Muscle layer of duodenum (tissue), 2 donors: ENCODE measurements around the gene HDAC4.

Experiments
- H3K27ac ChIP-seq: one replicate; pipeline ENCODE4 v1.7.0; 2013; ENCODE audit warnings: mild to moderate bottlenecking, low read length
- H3K27me3 ChIP-seq: one replicate; pipeline ENCODE4 v1.7.0; 2013; ENCODE audit warnings: low read depth, mild to moderate bottlenecking, control low read depth, low read length
- H3K36me3 ChIP-seq, 2 donors: one replicate each; pipeline ENCODE4 v1.7.0; 2013; ENCODE audit warnings: low read length in 2 of 2, control low read depth in 1 of 2, mild to moderate bottlenecking in 1 of 2; ENCODE audit not compliant: insufficient read depth in 2 of 2, control insufficient read depth in 1 of 2
- H3K4me1 ChIP-seq, 2 donors: one replicate each; pipeline ENCODE4 v1.7.0; 2013; ENCODE audit warnings: low read length in 2 of 2, mild to moderate bottlenecking in 2 of 2, control low read depth in 1 of 2, moderate library complexity in 1 of 2; ENCODE audit not compliant: insufficient read depth in 2 of 2, control insufficient read depth in 1 of 2
- H3K4me3 ChIP-seq, 2 donors: one replicate each; pipeline ENCODE4 v1.7.0; 2013; ENCODE audit warnings: low read length in 2 of 2, low read depth in 1 of 2, mild to moderate bottlenecking in 1 of 2
- H3K9me3 ChIP-seq, 2 donors: one replicate each; pipeline ENCODE4 v1.7.0; 2013; ENCODE audit warnings: low read length in 2 of 2, control low read depth in 1 of 2, mild to moderate bottlenecking in 1 of 2; ENCODE audit not compliant: control insufficient read depth in 1 of 2
- donor health status: healthy.

The HDAC4 gene

DNA sequence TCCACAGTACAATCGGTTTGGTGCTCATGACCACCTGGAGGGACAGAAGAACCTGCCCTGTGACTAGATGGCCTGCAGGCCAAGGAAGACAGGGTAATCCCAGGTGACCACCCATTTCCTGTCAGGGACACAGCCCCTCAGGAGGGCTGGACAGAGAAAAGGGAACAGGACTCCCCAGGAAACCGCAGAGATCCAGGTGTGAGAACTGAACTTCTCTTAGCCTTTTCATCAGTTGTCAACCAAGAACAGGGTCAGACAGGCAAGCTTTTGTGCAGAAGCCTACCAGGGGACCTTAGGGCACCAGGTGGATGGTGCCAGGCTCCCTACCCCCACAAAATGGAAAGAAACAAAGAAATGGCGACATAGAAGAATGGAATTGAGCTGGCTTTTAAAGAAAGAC, 132.3 kb downstream of the HDAC4 start:
- Histone ChIP-seq H3K27me3 (no peaks in the 10 kb centered on the region), H3K4me1 (peaks cover 44 to 90% of the 10 kb centered on the region in 2 donors), H3K4me3 (no peak overlapping the region), H3K36me3 (peaks cover 0 to 4% of the 10 kb centered on the region in 2 donors), H3K27ac (peak overlapping the region; percentile 64), H3K9me3 (no peaks in the 10 kb centered on the region)

DNA sequence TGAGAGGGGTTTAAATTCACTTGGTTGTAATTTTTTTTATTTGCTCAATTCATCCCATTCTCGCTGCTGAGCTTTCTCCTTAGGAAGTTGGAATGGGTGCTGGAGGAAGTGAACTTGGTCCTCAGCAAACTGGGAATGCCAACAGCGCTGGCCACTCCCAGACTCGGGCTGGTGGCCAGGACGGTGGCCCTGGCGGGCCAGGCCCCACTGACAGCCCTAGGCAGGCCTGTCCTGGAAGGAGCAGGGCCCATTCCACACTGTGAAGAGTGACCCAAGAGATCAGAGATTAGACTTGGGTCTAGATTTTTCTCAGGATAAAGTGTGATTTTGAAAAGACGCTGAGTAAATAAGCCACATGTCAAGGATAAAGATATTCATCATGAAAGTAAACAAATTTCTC, 132.7 kb downstream of the HDAC4 start:
- peak overlapping the region; percentile 64 for H3K27ac ChIP-seq
- H3K9me3 ChIP-seq, result no peaks in the 10 kb centered on the region
- peaks cover 0 to 4% of the 10 kb centered on the region in 2 donors for H3K36me3 ChIP-seq
- H3K4me1 ChIP-seq, result peaks cover 42 to 89% of the 10 kb centered on the region in 2 donors
- no peaks in the 10 kb centered on the region for H3K27me3 ChIP-seq
- peak overlapping the region in 1 of 2 donors; percentile 42 for H3K4me3 ChIP-seq

DNA sequence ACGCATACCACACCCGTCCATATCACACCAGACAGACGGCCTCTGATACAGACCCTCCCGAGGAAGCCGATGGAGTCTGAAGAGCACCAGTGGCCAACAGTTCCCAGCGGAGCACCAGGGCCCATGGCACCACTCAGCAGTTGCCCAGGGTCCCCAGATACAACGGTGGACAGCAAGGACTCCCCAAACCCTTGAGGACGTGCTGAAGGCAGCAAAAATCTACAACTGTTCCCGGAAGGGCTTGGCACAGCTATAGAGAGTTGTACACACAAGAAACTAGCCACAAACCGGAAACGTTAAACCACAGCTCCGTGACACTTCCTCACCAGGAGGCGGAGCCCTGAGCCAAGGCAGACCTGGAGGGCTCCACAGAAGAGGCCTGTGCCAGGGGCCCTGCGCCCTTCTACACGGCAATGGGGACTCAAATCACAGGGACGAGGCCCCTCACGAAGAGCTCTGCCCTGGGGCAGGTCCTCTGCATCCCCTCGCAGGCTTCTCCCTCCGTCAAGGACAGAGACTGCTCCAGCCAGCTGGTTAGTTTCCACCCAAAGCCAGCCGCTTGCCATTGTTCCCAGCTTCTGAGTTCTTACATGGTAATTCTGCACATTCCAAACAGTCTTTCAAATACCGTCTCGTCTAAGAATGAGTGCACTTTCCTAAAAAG, 133.4 kb downstream of the HDAC4 start:
- Histone ChIP-seq H3K36me3 (peaks cover 0 to 4% of the 10 kb centered on the region in 2 donors), H3K9me3 (no peaks in the 10 kb centered on the region), H3K27ac (peak overlapping the region; percentile 64), H3K4me3 (peak overlapping the region; percentile 2 to 42), H3K4me1 (peaks cover 42 to 83% of the 10 kb centered on the region in 2 donors), H3K27me3 (no peaks in the 10 kb centered on the region)

DNA sequence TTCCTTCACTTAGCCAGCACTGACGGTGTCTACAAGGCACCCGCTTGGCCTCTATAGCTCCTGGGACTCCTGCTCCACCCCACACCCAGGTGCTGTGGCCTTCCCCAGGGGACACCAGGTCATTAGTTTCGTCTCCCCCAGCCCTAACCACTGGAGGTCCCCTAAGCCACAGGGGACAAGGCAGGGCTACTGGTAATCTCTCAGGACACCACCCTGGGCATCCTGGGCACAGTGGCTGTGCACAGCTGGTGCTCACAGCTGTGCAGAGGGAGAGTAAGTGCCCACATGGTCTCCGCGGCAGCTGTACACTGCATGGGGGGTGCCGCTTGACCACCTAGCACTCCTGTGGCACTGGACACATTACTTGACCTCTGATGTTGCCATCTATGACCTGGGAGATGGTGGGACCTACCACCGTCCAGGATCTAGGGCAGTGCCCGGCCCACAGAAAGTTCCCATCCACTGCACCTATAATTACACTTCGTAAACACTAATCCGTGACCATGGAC, 134.0 kb downstream of the HDAC4 start:
- peaks cover 42 to 77% of the 10 kb centered on the region in 2 donors for H3K4me1 ChIP-seq
- H3K4me3 ChIP-seq, result peak overlapping the region; percentile 2 to 42
- no peaks in the 10 kb centered on the region for H3K9me3 ChIP-seq
- peaks cover 0 to 4% of the 10 kb centered on the region in 2 donors for H3K36me3 ChIP-seq
- peak overlapping the region; percentile 64 for H3K27ac ChIP-seq
- H3K27me3 ChIP-seq, result no peaks in the 10 kb centered on the region

DNA sequence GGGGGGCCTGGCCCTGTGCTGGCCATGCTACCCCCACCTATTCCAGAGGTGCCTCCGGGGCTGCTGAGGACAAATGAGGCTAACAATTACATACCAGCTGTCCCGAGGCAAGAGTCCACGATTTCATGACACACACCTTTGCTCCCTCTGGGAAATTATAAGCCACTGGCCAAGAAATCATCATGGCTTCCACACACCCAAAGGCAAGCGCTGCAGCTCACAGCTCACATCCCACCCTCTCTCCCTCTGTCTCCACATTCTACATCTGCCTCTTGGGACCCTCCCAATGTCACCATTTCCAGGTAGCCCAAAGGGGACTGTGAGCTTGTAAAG, 134.4 kb downstream of the HDAC4 start:
- Histone ChIP-seq H3K27ac (peak overlapping the region; percentile 64), H3K9me3 (no peaks in the 10 kb centered on the region), H3K4me3 (no peak overlapping the region), H3K36me3 (peaks cover 0 to 2% of the 10 kb centered on the region in 2 donors), H3K4me1 (peaks cover 42 to 75% of the 10 kb centered on the region in 2 donors), H3K27me3 (no peaks in the 10 kb centered on the region)

DNA sequence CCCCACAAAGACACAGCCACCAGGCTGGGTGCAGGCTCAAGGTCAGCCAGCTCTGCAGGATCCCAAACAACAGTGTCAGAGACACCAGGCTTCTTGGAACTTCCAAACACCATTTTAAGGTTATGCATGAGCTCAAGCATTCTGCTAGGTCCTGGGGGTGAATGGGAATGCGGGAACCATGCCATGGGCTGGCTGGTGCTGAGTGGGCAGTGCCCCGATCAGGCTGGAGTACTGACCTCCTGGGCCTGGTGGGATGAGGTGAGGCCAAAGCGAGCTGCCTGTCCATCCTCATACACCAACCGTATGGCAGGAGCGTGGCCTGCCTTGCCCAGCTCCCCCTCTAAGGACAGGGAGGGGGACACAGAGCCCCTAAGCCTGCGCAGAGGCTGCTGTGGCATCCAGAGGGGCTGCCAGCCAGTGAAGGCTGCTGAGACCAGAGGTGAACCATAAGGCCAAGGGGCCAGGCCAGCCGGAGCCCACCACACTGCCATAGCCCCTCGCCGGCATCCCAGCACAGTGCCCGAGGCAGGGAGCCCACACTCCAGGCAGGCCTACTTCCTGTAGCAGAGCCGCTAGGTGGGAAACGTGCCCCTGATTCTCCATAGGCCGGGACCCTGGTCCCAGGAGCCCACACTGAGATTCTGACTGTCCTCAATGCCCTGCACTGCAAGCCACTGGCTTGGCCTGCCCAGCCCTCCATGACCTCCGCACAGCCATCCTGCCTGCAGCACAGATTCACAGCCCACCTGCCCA, 135.0 kb downstream of the HDAC4 start:
- Histone ChIP-seq H3K4me3 (peak overlapping the region in 1 of 2 donors; percentile 32), H3K27ac (peak overlapping the region; percentile 62), H3K27me3 (no peaks in the 10 kb centered on the region), H3K4me1 (peaks cover 42 to 76% of the 10 kb centered on the region in 2 donors), H3K9me3 (no peaks in the 10 kb centered on the region), H3K36me3 (no peaks in the 10 kb centered on the region)

DNA sequence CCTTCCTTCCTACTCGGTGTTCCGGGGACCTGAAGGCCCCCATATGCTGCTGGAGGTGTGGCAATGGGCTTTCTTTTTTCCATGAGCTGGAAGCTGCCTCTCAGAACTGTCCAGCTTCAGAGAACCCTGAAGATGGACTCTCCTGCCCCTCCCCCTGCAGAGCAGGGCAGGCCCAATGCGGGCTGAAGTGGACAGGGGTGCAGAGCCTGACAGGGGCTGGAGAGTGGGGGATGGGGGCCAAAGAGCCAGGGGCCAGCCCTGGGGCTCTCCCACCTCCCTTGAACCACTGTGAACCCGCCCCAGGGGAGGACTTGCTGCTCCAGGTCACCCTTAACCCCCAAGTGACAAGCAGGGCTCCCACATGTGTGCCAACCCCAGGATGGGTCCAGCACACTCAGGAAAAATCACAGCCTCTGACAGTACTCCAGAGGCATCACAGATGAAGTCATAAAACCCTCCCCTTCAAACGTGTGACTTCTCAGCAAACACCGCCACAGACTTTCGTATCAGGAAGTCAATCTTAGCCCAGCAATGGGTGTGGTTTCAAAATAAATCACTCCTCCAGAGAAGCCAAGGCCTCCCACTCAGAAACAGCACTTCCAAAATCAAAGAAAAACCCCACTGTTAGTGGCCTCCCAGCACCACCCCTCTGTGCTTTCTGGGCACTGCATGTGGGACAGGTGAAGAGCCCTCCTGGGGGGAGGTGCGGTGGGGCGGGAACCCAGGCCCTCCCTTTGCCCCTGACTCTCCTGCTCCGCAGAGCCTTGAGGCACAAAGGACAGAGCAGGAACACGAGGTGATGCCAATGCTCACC, 135.8 kb downstream of the HDAC4 start:
- Histone ChIP-seq H3K4me1 (peaks cover 42 to 81% of the 10 kb centered on the region in 2 donors), H3K27ac (peak overlapping the region; percentile 62), H3K9me3 (no peaks in the 10 kb centered on the region), H3K36me3 (no peaks in the 10 kb centered on the region), H3K27me3 (no peaks in the 10 kb centered on the region), H3K4me3 (peak overlapping the region in 1 of 2 donors; percentile 32)

DNA sequence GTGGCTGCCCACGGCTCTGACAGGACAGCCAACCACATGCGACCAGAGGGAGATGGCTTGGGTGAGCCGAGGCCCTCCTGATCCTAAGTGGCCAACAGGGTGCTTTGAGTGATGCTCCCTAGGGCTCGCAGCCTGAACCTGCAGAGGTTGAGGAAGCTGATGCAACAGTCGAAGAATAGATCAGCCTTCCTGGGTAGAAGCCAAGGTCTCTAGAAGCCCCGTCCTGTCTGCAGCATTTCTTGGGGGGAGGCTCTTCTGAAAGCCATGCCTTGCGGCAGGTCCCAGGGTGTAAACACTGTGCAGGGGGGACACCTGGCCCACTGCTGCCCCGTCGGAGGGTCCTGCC, 136.4 kb downstream of the HDAC4 start:
- H3K4me1 ChIP-seq, result peaks cover 47 to 82% of the 10 kb centered on the region in 2 donors
- H3K36me3 ChIP-seq, result no peaks in the 10 kb centered on the region
- peak overlapping the region; percentile 62 for H3K27ac ChIP-seq
- H3K4me3 ChIP-seq, result peak overlapping the region in 1 of 2 donors; percentile 32
- H3K9me3 ChIP-seq, result no peaks in the 10 kb centered on the region
- no peaks in the 10 kb centered on the region for H3K27me3 ChIP-seq

DNA sequence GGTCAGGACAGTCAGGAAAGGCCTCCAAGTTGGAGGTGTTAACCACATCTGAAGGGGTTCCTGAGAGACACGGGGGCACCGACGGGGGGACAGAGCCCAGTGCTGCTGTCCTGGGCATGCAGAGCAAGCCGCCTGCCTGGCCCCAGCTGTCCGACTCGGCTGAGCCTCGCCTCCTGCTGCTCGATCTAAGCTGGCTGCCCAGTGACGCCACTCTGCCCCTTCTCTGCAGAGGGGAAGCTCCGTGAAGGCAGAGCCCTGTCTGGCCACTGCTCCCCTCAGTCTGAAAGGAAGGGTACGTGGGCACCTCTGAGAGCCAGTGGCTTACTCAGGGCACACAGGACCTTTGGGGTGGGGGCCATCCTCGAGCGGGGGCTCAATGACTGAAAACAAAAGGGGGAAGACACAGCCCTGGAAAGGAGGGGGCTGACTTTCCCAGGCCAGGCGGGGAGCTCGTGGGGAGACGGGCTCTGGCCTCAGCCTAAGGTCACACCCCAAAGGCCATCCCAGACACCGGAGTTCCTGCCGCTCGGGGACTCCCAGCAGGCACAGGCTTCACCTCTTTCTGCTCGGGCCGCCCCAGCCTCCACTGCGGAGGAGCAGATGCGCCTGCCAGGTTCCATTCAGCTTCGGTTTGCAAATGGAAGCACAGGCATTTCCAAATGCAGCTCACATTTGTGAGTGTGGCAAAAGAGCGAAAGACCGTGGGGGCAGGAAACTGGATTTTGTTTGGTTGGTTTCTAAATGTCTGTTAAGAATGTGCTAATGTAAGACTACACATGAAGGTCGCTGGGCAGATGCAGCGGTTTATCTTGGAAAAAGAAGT, 136.9 kb downstream of the HDAC4 start:
- H3K4me3 ChIP-seq, result no peak overlapping the region
- H3K27me3 ChIP-seq, result no peaks in the 10 kb centered on the region
- H3K4me1 ChIP-seq, result peaks cover 47 to 78% of the 10 kb centered on the region in 2 donors
- H3K36me3 ChIP-seq, result no peaks in the 10 kb centered on the region
- peak overlapping the region; percentile 62 for H3K27ac ChIP-seq
- no peaks in the 10 kb centered on the region for H3K9me3 ChIP-seq

DNA sequence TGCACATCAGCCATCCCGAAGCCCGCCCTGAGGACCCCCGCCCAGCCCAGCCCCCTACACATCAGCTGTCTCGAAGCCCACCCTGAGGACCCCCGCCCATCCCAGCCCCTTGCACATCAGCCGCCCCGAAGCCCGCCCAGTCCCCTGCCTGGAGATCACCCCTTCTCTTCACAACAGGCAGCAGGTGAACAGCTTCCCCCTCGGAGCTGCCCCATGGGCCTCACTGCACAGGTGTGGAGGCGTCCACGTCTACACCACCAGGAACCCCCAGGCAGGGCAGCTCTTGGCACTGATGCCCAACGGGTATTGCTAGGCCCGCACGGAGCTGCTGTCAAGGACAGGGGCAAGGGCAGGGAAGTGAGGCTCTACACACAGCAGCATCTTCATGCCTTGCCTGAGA, 137.6 kb downstream of the HDAC4 start:
- no peaks in the 10 kb centered on the region for H3K27me3 ChIP-seq
- no peak overlapping the region for H3K27ac ChIP-seq
- H3K4me1 ChIP-seq, result peaks cover 49 to 76% of the 10 kb centered on the region in 2 donors

More for the DNA sequence above, 137.6 kb downstream of the HDAC4 start:
- H3K9me3 ChIP-seq, result no peaks in the 10 kb centered on the region
- no peak overlapping the region for H3K4me3 ChIP-seq
- no peaks in the 10 kb centered on the region for H3K36me3 ChIP-seq
